NCI-H2029 (cell line): ENCODE results near the gene C1orf141.
"Not testable (repeated sequence)": the region's sequence is repeated elsewhere in the genome, so short reads cannot be mapped to it uniquely, and the experiment has no call there.

Experiments used
- DNase-seq: peaks from one replicate; lab custom pipeline; 2025; lab: John Stamatoyannopoulos, UW

C1orf141 gene

GRCh38 chr1:67085326-67085725 lies 49.4 kb downstream of the C1orf141 start:
- DNase-seq = no peak

DNA sequence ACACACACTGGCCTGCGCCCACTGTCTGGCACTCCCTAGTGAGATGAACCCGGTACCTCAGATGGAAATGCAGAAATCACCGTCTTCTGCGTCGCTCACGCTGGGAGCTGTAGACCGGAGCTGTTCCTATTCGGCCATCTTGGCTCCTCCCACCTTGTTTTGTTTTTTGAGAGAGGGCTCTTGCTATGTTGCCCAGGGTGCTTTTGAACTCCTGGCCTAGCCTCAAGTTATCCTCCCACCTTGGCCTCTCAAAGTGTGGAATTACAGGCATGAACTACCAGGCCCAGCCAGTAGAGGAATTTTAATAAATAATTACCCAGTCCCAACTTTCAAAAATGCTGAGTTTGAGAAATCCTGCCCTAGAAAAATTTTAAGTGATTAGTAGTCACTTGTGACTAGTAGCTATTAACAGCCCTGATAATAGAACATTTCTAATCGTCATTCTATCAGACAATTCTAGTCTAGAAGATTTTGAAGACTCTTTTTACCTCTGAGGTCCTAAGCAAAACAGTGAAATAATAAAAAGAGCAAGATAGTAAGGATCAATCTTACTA lies 49.9 kb downstream of the C1orf141 start:
- DNase-seq = no peak

DNA sequence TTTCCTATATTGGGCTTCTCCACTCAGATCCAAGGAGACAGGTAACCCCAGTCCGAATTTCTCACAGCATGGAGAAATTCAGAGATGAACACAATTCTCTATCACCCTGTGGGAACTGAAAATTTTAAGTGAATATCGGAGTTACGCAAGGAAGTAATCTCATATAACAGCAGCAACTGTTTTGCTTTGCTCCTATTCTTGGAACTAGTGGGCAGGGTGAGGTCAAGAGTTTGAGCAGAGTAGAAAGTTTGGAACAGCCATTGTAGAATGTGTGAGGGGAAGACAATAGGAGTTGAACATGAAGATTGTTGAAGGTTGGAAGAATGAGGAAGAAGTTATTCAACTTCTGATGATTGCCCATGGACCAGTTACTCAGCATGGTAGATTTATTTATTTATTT lies 56.5 kb downstream of the C1orf141 start:
- no peak for DNase-seq

GRCh38 chr1:67077593-67077992 lies 57.2 kb downstream of the C1orf141 start:
- DNase-seq = no peak

GRCh38 chr1:67072749-67073148 lies 62.0 kb downstream of the C1orf141 start:
- no peak for DNase-seq

GRCh38 chr1:67067655-67068054 lies 67.1 kb downstream of the C1orf141 start:
- not testable (repeated sequence) for DNase-seq

- no peak for DNase-seq
Measured at GRCh38 chr1:67062412-67062811, 72.4 kb downstream of the C1orf141 start.

GRCh38 chr1:67061266-67061665 lies 73.5 kb downstream of the C1orf141 start:
- DNase-seq = no peak

DNA sequence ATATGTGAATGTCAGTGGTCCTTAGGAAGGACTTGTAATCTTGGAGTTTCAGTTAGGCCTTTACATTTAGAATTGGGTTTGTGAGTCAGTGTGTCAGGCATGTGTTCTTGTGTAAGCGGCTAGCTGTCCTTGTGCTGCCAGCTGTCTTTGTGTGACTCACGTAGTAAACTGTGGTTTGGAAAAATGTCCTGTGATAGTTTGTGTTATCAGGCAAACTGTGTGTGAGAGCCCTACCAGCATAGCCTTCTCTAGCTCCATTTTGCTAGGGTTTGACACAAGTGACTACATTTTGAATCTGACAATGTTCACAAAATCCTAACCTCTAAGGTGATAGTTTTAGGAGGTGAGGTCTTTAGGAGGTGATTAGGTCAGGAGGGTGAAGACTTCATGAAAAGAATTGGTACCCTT lies 74.0 kb downstream of the C1orf141 start:
- no peak for DNase-seq

- no peak for DNase-seq
Measured at GRCh38 chr1:67059346-67059745, 75.4 kb downstream of the C1orf141 start.

DNA sequence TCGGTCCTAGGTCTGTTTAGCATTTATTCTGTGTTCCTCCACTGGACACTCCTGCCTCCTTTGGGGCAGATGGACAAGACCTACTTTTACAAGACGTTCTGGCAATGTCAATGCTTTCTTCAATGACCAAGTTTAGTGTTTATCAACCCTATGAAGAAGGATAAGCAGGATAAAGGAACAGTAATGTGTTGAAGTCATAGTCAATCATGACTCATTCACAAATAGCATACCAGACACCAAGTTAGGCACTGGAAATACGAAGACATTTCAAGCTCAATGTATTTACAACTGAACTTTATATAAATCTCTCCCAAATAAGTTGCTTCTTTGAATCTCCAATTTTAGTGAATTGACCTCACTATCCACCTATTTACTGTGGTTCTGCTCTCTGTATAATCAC lies 76.0 kb downstream of the C1orf141 start:
- no peak for DNase-seq

DNA sequence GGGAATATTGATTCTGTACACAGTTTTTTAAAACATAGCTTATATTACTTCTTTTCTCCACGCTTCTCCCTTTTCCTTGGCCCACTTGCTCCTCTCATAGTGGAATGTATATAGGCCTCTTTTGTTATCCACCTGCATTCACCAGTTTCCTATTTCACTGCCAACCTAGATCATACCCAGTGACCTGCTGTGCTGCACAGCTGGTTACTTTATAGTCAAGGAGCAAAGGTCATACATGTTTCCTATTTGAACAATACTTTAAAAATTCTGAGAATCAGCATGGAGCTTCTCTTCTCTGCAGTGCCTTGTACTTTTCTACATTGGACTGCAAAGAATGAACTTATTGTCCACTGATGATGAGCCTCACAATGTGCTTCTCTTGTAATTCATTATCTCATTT lies 76.5 kb downstream of the C1orf141 start:
- no peak for DNase-seq

DNA sequence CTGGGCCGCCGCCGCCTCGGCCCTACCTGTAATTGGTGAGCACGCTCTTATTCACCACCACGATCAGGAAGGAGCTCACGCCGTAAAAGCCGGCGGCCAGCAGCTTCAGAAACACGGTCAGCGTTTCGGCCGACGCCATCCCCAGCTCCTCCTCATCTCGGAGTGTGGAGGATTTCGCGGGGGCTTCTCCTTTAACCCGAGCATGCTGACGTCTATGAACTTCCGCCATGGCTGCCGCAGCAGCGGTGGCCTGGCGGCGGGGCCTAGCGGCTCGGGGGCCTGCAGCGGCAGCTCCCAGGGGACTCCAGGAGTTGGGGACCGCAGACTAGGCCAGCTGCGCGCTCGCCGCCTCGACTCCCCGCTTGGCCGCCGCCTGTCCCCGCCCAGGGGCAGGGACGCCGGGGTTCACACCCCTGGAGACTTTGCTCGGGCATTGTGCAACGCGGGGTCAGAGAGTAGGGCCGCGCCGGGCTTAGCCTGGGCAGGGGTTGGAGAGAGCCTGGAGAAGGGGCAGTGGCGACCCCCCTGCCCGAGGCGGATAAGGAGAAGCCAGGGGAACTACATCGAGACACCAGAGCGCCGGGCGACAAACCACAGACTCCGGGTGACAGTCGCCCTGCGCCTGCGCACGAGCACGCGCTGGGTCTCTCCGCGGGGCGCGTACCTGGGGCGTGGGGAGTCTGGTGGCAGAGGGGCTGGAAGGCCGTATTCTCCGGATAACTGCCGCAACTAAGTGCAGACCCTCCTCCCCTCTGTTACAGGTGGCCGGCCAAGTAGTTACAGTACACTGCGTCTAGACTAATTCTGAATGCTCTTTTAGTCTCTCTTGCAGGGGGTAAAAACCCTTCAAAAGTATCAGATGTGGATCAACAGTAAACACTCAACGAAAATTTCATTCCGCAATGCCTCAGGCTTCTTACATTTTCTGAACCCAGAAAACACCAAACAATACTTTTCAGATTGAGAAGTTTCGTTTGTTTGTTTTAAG lies 80.7 kb downstream of the C1orf141 start, which contains the start of gene SLC35D1:
SLC35D1 (minus strand) TSS at position 364 of the 988 bp plus-strand sequence; CDS start at position 229, 135 bp downstream.
- DNase-seq = peak; percentile 58

DNA sequence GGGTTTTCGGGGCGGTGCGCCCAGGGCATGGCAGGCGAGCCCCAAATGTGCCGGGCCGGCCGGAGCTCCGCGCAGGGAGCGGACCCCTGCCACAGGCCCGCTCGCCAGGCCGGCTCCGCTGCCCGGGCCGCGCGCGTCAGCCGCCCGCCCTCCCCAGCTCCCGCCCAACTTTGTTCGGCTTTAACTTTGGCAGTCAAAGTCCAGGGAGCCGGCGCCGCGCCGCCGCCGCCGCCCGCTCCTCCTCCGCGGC lies 81.3 kb downstream of the C1orf141 start:
- DNase-seq = no peak

- DNase-seq = peak; percentile 5
Measured at GRCh38 chr1:67052741-67053534, 81.8 kb downstream of the C1orf141 start.

DNA sequence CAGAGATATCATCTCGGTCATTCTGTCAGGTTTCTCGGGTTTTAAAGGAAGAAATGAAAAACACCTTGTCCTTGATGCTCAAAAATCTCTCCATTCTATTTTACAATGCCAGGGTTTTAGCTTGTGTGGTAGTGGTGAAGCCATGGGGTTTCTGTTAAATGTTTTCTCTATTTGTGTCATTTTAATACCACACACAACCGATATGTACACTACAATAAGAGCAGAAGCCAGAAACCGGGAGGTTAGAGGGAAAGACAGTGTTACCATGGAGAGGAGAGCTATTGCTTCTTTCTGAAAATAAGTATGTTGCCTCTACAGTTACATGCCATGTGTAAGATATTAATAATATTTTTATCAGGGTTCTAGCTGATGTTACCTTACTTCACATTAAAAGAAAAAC lies 83.6 kb downstream of the C1orf141 start:
- no peak for DNase-seq

- no peak for DNase-seq
Measured at GRCh38 chr1:67044631-67045270, 90.0 kb downstream of the C1orf141 start.

DNA sequence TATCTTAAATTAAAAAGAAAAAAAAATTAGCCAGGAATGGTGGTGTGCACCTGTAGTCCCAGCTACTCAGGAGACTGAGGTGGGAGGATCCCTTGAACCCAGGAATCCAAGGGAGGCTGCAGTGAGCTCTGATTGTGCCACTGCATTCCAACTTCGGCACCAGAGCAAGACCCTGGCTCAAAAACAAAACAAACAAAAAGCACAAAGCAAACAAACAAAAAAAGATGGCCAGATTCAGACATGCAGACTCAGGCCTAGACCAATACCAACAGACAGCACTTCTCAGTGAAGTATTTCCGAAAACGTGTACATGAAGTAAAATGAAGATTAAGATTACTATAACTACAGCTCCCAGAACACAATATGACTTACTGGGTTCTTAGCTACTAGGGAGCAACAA lies 91.4 kb downstream of the C1orf141 start:
- DNase-seq = no peak
